Effector CD8-positive, alpha-beta T cell (primary cell): ENCODE measurements around the gene LYZL6.
A peak's percentile ranks its signal among the peaks of the same experiment; 100 is the strongest.

Source experiments
- DNase-seq: peaks from one replicate; lab custom pipeline; 2025; lab: John Stamatoyannopoulos, UW
- total RNA-seq, 4 experiments: gene quantifications; one replicate each; lab custom pipeline; 2026; lab: John Stamatoyannopoulos, UW

The LYZL6 gene, protein sequence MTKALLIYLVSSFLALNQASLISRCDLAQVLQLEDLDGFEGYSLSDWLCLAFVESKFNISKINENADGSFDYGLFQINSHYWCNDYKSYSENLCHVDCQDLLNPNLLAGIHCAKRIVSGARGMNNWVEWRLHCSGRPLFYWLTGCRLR
- total RNA-seq: 0 reads per million in 4 experiments

- no peak for DNase-seq
These were observed at the start of gene LYZL6 for GRCh38 chr17:35943537-35943936. Gene LYZL6, minus strand, starts transcription at chr17:35943713. Its CDS starts 4,357 bp downstream, at chr17:35939356.

DNA sequence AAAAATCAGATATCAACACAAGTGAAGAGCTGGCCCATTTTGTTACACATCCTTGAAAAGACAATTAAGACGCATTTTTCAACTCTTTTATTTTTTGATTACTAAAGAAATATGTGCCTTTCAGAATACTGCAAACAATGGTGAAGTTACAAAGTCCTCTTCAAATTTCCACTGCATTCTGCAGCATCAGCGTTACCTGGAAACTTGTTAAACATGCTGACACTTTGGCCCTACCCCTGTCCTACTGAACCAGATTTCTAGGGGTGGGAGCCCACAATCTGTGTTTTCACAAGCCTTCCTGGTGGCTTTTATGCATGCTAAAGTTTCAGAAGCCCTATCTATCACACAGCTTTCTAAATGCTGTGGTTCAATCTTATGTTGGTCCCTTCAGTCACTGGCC, 47.6 kb upstream of the LYZL6 start:
- DNase-seq: no peak

GRCh38 chr17:35988164-35988563, 44.7 kb upstream of the LYZL6 start:
- DNase-seq: no peak

- no peak for DNase-seq
These were observed 43.1 kb upstream of the LYZL6 start, which contains the start of gene CCL14 for GRCh38 chr17:35986643-35987042. Gene CCL14, minus strand, starts transcription at chr17:35986729. Its CDS starts 80 bp downstream, at chr17:35986649.

DNA sequence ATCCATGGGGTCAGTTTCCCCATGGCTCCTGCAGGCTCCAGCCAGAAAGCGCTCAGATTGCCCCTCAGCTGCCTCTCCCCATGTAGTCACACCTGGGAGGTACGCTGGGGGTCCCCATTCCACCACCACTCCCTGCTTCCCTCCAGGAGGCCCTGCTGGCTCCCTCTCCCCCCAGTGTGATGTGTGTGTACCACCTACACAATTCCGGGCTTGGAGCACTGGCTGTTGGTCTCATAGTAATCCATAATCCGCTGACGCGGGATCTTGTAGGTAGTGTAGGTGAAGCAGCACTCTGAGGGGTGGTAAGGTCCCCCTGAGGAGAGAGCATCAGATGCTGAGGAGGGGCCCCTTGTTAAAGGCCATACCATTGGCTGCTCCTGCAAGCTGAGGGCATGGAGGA, 40.6 kb upstream of the LYZL6 start:
- no peak for DNase-seq

GRCh38 chr17:35982409-35983191, 39.1 kb upstream of the LYZL6 start:
- DNase-seq: no peak

DNA sequence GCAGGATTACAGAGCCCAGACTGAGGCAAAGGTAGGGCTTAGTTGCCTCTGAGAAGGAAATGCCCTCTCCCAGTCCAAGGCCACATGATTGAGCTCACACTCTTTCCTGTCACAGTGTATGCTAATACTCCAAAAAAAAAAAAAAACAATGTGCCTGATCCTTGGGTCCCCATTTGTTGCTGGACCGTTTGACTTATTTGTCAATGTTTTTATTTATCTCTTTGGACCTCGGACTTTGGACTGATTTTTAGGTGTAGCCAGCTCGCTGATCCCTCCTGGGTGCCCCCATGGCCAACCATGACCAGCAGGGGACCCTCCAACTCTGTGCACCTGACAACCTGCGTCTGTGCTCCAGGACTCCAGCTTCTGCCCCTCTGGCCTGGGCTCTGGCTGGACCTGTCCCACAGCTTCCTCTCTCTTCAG, 38.4 kb upstream of the LYZL6 start:
- no peak for DNase-seq

DNA sequence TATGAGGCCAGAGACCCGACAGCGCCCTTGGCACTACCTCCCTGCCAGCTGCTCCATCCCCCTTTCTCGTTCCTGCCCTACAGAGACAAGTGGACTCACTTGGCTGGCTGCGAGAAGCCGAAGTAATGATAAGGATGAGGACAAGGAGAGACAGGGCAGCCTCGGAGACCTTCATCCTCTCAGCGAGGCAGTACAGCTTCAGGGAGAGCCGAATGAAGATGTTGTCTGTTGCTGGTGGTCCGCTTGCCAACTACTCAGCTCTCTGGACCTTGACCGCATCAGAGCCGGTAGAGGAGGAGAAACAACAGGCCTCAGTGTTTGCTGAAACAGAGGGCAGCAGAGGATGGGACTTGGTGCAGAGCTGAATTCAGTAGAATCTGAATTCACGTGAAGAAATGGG, 37.7 kb upstream of the LYZL6 start, which contains the start of gene CCL16:
Gene CCL16, minus strand, starts transcription at position 252 of the 400 bp plus-strand sequence. Its CDS starts 77 bp downstream, at position 175.
- no peak for DNase-seq

GRCh38 chr17:35978346-35978745, 34.8 kb upstream of the LYZL6 start:
- no peak for DNase-seq

DNA sequence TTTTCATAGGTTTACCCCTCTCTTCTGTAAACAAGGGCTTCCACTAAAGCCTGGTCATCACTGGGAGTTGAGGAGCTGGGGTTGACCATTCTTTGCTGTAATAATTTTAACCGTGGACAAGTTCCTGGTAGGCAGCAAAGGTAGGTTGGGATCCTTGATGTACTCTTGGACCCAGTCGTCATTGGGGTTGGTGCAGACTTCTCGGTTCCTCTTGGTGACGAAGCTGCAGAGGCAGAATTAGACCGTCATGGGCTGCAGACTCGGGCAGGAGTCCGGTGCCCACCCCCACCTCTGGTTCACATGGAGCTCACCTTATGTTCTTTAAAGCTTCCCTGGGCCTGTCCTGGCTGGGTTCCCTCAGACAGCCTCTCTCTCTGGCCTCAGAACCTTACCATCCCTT, 34.0 kb upstream of the LYZL6 start:
- no peak for DNase-seq

GRCh38 chr17:35973333-35974260, 30.1 kb upstream of the LYZL6 start:
- no peak for DNase-seq

GRCh38 chr17:35972945-35973332, 29.4 kb upstream of the LYZL6 start:
- no peak for DNase-seq

GRCh38 chr17:35972535-35972934, 29.0 kb upstream of the LYZL6 start:
- DNase-seq: no peak

GRCh38 chr17:35972066-35972465, 28.6 kb upstream of the LYZL6 start:
- DNase-seq: no peak

- peak; percentile 62 for DNase-seq
These were observed 26.3 kb upstream of the LYZL6 start for GRCh38 chr17:35969558-35970380.

- no peak for DNase-seq
These were observed 25.1 kb upstream of the LYZL6 start for GRCh38 chr17:35968520-35969054.

DNA sequence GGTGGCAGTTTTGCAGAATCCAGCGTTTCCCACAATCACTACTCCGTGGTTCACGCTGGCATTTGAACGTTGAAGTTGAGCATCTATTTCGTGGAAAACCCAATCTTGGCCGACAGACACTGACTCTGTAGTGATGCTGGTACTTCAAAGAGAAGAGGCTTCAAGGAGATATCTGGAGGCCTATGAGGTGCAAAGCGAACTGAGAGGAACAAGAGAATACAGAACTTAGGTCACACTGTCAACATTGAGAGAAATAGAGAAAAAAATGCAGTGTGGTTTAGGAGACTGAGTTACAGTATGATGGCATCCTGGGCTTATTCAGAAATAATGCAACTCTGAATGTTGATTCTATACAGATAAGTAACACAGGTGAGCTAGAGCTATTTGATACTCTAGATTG, 21.8 kb upstream of the LYZL6 start:
- no peak for DNase-seq

- DNase-seq: no peak
These were observed 20.1 kb upstream of the LYZL6 start for GRCh38 chr17:35963663-35964062.

GRCh38 chr17:35953720-35954119, 10.2 kb upstream of the LYZL6 start:
- no peak for DNase-seq

DNA sequence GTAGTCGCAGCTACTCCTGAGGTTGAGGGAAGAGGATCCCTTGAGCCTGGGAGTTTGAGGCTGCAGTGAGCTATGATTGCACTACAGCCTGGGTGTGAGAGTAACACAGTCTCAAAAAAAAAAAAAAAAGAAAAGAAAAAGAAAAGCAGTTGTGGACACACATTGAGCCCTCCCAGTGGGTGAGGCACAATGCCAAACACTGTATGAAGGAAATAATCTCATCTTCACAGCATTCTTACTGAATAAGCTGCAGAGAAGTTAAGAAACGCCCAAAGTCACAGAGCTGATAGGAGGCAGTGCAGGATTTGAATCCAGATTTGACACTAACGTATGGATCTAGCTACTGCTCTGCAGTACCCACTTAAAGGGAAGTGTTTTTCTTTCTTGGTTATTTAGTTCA, 5.9 kb upstream of the LYZL6 start:
- DNase-seq: no peak

DNA sequence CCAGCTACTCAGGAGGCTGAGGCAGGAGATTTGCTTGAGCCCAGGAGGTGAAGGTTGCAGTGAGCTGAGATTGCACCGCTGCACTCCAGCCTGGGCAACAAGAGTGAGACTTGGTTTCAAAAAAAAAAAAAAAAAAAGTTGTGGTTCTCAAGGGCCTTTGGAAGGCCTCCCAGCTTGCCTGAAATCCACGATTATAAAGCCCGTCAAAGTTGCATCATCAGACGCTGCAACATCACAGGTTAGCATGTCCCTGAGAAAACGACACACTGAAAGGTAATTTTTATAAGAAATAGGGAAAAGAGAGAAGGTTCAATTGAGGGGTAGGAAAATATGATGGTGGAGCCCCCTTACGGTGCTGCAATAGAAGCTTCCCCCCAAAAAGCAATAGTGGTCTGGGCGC, 4.6 kb upstream of the LYZL6 start:
- DNase-seq: no peak
